H1 (cell line): ENCODE data around the gene VPS13C. TPM values are rescaled to one million over a fixed set of nuclear protein-coding genes. Genes with fewer than 3 reads are reported as not detected.

Source experiments
- CTCF ChIA-PET: fragments of 300-600 bp; sonication (Branson Sonifier 250); formaldehyde crosslinking; loops from one replicate; lab custom pipeline; 2021; ENCODE audit not compliant: partially characterized antibody; lab: Charles Lee
- POLR2A ChIA-PET: fragments of 300-600 bp; sonication (Branson Sonifier 250); formaldehyde crosslinking; loops from one replicate; lab custom pipeline; 2021; ENCODE audit warnings: inconsistent platforms; ENCODE audit not compliant: partially characterized antibody; lab: Charles Lee
- DNase-seq, 2 experiments: peaks; one replicate each; pipeline versions ENCODE4 v3.0.0 to v3.0.0-alpha.2; 2010 to 2022; ENCODE audit warnings: low spot score in 2 of 2, low read depth in 1 of 2, mixed read lengths in 1 of 2
- FAIRE-seq: peaks from 2 replicates; lab custom pipeline; 2011; peaks lifted over from hg19 to GRCh38; lab: Jason Lieb, UNC
- H2AFZ ChIP-seq: 2 replicates; pipeline ENCODE4 v1.8.1; 2012; ENCODE audit warnings: low read length, inconsistent platforms
- H2AK5ac ChIP-seq: 2 replicates; pipeline ENCODE4 v1.6.1; 2013; ENCODE audit warnings: low read depth, low read length
- H2BK120ac ChIP-seq: replicated peaks from 2 replicates; pipeline ENCODE3; 2013; ENCODE audit warnings: low read depth, low read length, inconsistent platforms
- H2BK12ac ChIP-seq: 2 replicates; pipeline ENCODE4 v1.6.1; 2013; ENCODE audit warnings: low read depth, low read length
- H2BK15ac ChIP-seq: 2 replicates; pipeline ENCODE4 v1.6.1; 2013; ENCODE audit warnings: low read length
- H2BK20ac ChIP-seq: 2 replicates; pipeline ENCODE4 v1.6.1; 2013; ENCODE audit warnings: low read length
- H2BK5ac ChIP-seq: 2 replicates; pipeline ENCODE4 v1.6.1; 2013; ENCODE audit warnings: low read depth, low read length
- H3K14ac ChIP-seq: 2 replicates; pipeline ENCODE4 v1.6.1; 2013; ENCODE audit warnings: inconsistent platforms; ENCODE audit not compliant: insufficient read length
- H3K18ac ChIP-seq: 2 replicates; pipeline ENCODE4 v1.6.1; 2013; ENCODE audit warnings: low read length; ENCODE audit errors: extremely low read depth
- H3K23ac ChIP-seq: 2 replicates; pipeline ENCODE4 v1.6.1; 2013; ENCODE audit warnings: inconsistent platforms; ENCODE audit not compliant: insufficient read length
- H3K23me2 ChIP-seq: 2 replicates; pipeline ENCODE4 v1.6.1; 2013; ENCODE audit warnings: low read depth, low read length
- H3K27ac ChIP-seq: 2 replicates; pipeline ENCODE4 v1.6.1; 2011; ENCODE audit warnings: low read depth, low read length, inconsistent platforms
- H3K27me3 ChIP-seq, 4 experiments: replicated peaks in 1 of 4; 1 replicate in 1 of 4; 2 replicates in 3 of 4; pipeline versions ENCODE4 v1.6.1 to v1.8.1; 2011 to 2013; ENCODE audit warnings: low read length in 3 of 4, mild to moderate bottlenecking in 3 of 4, inconsistent platforms in 2 of 4, mixed read lengths in 2 of 4, moderate library complexity in 1 of 4; ENCODE audit not compliant: control insufficient read depth in 3 of 4, insufficient read depth in 3 of 4; ENCODE audit errors: extremely low read depth in 1 of 4
- H3K36me3 ChIP-seq, 4 experiments: 2 replicates each; pipeline versions ENCODE4 v1.6.1 to v1.8.1; 2011 to 2013; ENCODE audit warnings: mild to moderate bottlenecking in 4 of 4, low read length in 3 of 4, moderate library complexity in 2 of 4, control low read depth in 1 of 4, inconsistent platforms in 1 of 4; ENCODE audit not compliant: insufficient read depth in 4 of 4, control insufficient read depth in 2 of 4
- H3K4ac ChIP-seq: replicated peaks from 2 replicates; pipeline ENCODE3; 2013; ENCODE audit warnings: low read length, low read depth, mixed read lengths, inconsistent platforms; ENCODE audit not compliant: insufficient read length
- H3K4me1 ChIP-seq, 4 experiments: replicated peaks in 1 of 4; 1 replicate in 1 of 4; 2 replicates in 3 of 4; pipeline versions ENCODE4 v1.6.1 to v1.8.1; 2011 to 2013; ENCODE audit warnings: low read length in 3 of 4, inconsistent platforms in 2 of 4, mixed read lengths in 1 of 4; ENCODE audit not compliant: insufficient read depth in 4 of 4, control insufficient read depth in 3 of 4
- H3K4me2 ChIP-seq, 2 experiments: 2 replicates each; pipeline versions ENCODE4 v1.6.1 to v1.8.1; 2011 to 2013; ENCODE audit warnings: low read depth in 2 of 2, low read length in 2 of 2, control low read depth in 1 of 2, inconsistent platforms in 1 of 2, mild to moderate bottlenecking in 1 of 2; ENCODE audit not compliant: insufficient read depth in 1 of 2
- H3K4me3 ChIP-seq, 4 experiments: fragments of 200-600, 300-600 bp in 1 of 4; sonication (generic), shearing (Covaris generic), sonication (Bioruptor Twin) in 1 of 4; 2 replicates each; pipeline versions ENCODE4 v1.5.1 to v1.8.1; 2011 to 2016; ENCODE audit warnings: low read length in 4 of 4, low read depth in 3 of 4, control low read depth in 2 of 4, inconsistent platforms in 2 of 4, mild to moderate bottlenecking in 2 of 4, mixed read lengths in 1 of 4, moderate library complexity in 1 of 4; ENCODE audit not compliant: insufficient read depth in 2 of 4; ENCODE audit errors: extremely low read depth in 1 of 4
- H3K56ac ChIP-seq: replicated peaks from 2 replicates; pipeline ENCODE3; 2013; ENCODE audit warnings: low read depth, mild to moderate bottlenecking, mixed read lengths, low read length, inconsistent platforms; ENCODE audit not compliant: insufficient read length
- H3K79me1 ChIP-seq: 2 replicates; pipeline ENCODE4 v1.6.1; 2013; ENCODE audit warnings: low read depth, low read length, control low read depth
- H3K79me2 ChIP-seq, 2 experiments: 2 replicates each; pipeline versions ENCODE4 v1.6.1 to v1.8.1; 2012 to 2013; ENCODE audit warnings: low read length in 2 of 2, mild to moderate bottlenecking in 2 of 2, inconsistent platforms in 1 of 2; ENCODE audit not compliant: insufficient read depth in 2 of 2, control insufficient read depth in 1 of 2
- H3K9ac ChIP-seq, 4 experiments: replicated peaks in 1 of 4; 1 replicate in 1 of 4; 2 replicates in 3 of 4; pipeline versions ENCODE4 v1.6.1 to v1.8.1; 2011 to 2013; ENCODE audit warnings: low read depth in 3 of 4, low read length in 3 of 4, control low read depth in 2 of 4, mild to moderate bottlenecking in 2 of 4, moderate library complexity in 2 of 4, inconsistent platforms in 1 of 4; ENCODE audit errors: extremely low read depth in 1 of 4
- H3K9me3 ChIP-seq, 2 experiments: 2 replicates each; pipeline versions ENCODE4 v1.6.1 to v1.8.1; 2012 to 2013; ENCODE audit warnings: mild to moderate bottlenecking in 2 of 2, moderate library complexity in 2 of 2, control low read depth in 1 of 2, inconsistent platforms in 1 of 2, low read depth in 1 of 2, low read length in 1 of 2, mixed read lengths in 1 of 2; ENCODE audit not compliant: insufficient read depth in 2 of 2
- H4K20me1 ChIP-seq, 2 experiments: replicated peaks in 1 of 2; 2 replicates each; pipeline versions ENCODE3 to v1.8.1; 2011 to 2013; ENCODE audit warnings: inconsistent platforms in 2 of 2, low read length in 2 of 2, mild to moderate bottlenecking in 1 of 2; ENCODE audit not compliant: insufficient read depth in 2 of 2, control insufficient read depth in 1 of 2
- H4K5ac ChIP-seq: 2 replicates; pipeline ENCODE4 v1.6.1; 2013; ENCODE audit warnings: low read length, low read depth, mixed read lengths, inconsistent platforms; ENCODE audit not compliant: insufficient read length
- H4K8ac ChIP-seq: 2 replicates; pipeline ENCODE4 v1.8.0; 2013; ENCODE audit warnings: mild to moderate bottlenecking, moderate library complexity, low read length, inconsistent platforms; ENCODE audit not compliant: insufficient read depth; ENCODE audit errors: extremely low read depth
- H4K91ac ChIP-seq: replicated peaks from 2 replicates; pipeline ENCODE3; 2013; ENCODE audit warnings: low read length, mixed read lengths, inconsistent platforms; ENCODE audit not compliant: insufficient read length
- BACH1 ChIP-seq: IDR thresholded peaks from 2 replicates; pipeline ENCODE4 v1.6.1; 2012; ENCODE audit warnings: low read length, improper control_type of control experiment
- CBX5 ChIP-seq: fragments of 300-800, 300-1000 bp; sonication (generic); IDR thresholded peaks from 2 replicates; pipeline ENCODE4 v1.7.1; 2016; ENCODE audit warnings: antibody characterized with exemption, low read length, low read depth
- FOSL1 ChIP-seq: IDR thresholded peaks from 2 replicates; pipeline ENCODE4 v1.6.1; 2011; ENCODE audit warnings: mild to moderate bottlenecking, low read depth, low read length, moderate library complexity; ENCODE audit not compliant: insufficient read depth
- GTF2F1 ChIP-seq: IDR thresholded peaks from 2 replicates; pipeline ENCODE4 v1.6.1; 2012; ENCODE audit warnings: low read depth, low read length, improper control_type of control experiment, borderline replicate concordance
- KDM4A ChIP-seq: IDR thresholded peaks from one replicate; pipeline ENCODE4 v1.7.1; 2012; ENCODE audit warnings: low read depth, mild to moderate bottlenecking, moderate library complexity, low read length, inconsistent platforms; ENCODE audit not compliant: severe bottlenecking
- MAX ChIP-seq: IDR thresholded peaks from 2 replicates; pipeline ENCODE4 v1.6.1; 2012; ENCODE audit warnings: inconsistent platforms
- NRF1 ChIP-seq: IDR thresholded peaks from 2 replicates; pipeline ENCODE4 v1.6.1; 2011; ENCODE audit warnings: mild to moderate bottlenecking, low read depth, low read length, improper control_type of control experiment
- POU5F1 ChIP-seq: IDR thresholded peaks from 2 replicates; pipeline ENCODE4 v1.6.1; 2011; ENCODE audit warnings: low read depth, mild to moderate bottlenecking, low read length, moderate library complexity
- SAP30 ChIP-seq: fragments of 300-600 bp; sonication (generic); IDR thresholded peaks from 2 replicates; pipeline ENCODE4 v1.7.1; 2012; ENCODE audit warnings: low read length, moderate library complexity, mild to moderate bottlenecking, inconsistent platforms; ENCODE audit not compliant: insufficient read depth, insufficient replicate concordance
- TBP ChIP-seq: IDR thresholded peaks from 2 replicates; pipeline ENCODE4 v1.6.1; 2011; ENCODE audit warnings: low read depth, low read length, improper control_type of control experiment
- YY1 ChIP-seq: IDR thresholded peaks from 2 replicates; pipeline ENCODE4 v1.6.1; 2011; ENCODE audit warnings: low read depth, mild to moderate bottlenecking, low read length
- WGBS, 2 experiments: shearing (Covaris generic) in 1 of 2; methylation state at CpG; one replicate each; pipeline versions ENCODE4 v1.1.6 to v1.1.7; 2013 to 2015; ENCODE audit warnings: low lambda C conversion rate in 2 of 2, mixed read lengths in 2 of 2, inconsistent platforms in 1 of 2, low coverage in 1 of 2, missing lambda C conversion rate in 1 of 2; ENCODE audit not compliant: insufficient replicate concordance in 2 of 2, insufficient coverage in 1 of 2, insufficient read length in 1 of 2; ENCODE audit errors: extremely low coverage in 1 of 2, missing lambda C conversion rate in 1 of 2; 5-methylcytosine and 5-hydroxymethylcytosine counted together
- polyA plus RNA-seq, 7 experiments: library from polyadenylated mRNA; depleted of rRNA in 3 of 7; stranded (reverse) in 5 of 7; unstranded in 2 of 7; fragments of >200 nt in 5 of 7; fragments of 200-250 nt in 2 of 7; gene quantifications; 1 replicate in 5 of 7; 2 replicates in 1 of 7; 4 replicates in 1 of 7; pipeline versions ENCODE4 v1.2.1 to v1.2.3, GENCODE V29; 2011 to 2013; ENCODE audit warnings: missing spikeins in 2 of 7, mixed read lengths in 2 of 7
- total RNA-seq: library from RNA; stranded (reverse); fragmentation: NEBNext Ultra II Directional; extraction: Animal tissue kit (Norgen Biotek cat#: 25700); gene quantifications from 2 replicates; pipeline ENCODE4 v1.2.1, GENCODE V29; 2021
- TF ChIP-seq, protein P1 (sequence below), 3 experiments: IDR thresholded peaks; 1 replicate in 2 of 3; 2 replicates in 1 of 3; pipeline versions ENCODE4 v1.5.1 to v1.6.1; 2011; ENCODE audit warnings: low read length in 3 of 3, mild to moderate bottlenecking in 3 of 3, inconsistent platforms in 2 of 3, low read depth in 1 of 3, moderate library complexity in 1 of 3; ENCODE audit not compliant: insufficient read depth in 1 of 3; ENCODE audit errors: control extremely low read depth in 1 of 3

VPS13C gene
- total and polyA plus RNA-seq, 2 of the 8 experiments (the other 6 are each of a cell fraction or from before 2014, with no cell fraction given): 4.8 to 18.8 TPM

- Histone ChIP-seq H2BK20ac (no peak overlapping the region), H2BK120ac (no peak overlapping the region), H2BK5ac (no peak overlapping the region), H3K27me3 (no peaks in the 10 kb centered on the region), H3K79me2 (no peaks in the 10 kb centered on the region), H3K4me2 (no peak overlapping the region), H4K8ac (no peak overlapping the region), H2AFZ (no peak overlapping the region), H3K36me3 (no peaks in the 10 kb centered on the region), H3K56ac (no peak overlapping the region), H4K91ac (no peak overlapping the region), H3K4me3 (no peak overlapping the region), H3K4ac (no peak overlapping the region), H3K9ac (no peak overlapping the region), H3K4me1 (no peaks in the 10 kb centered on the region), H3K18ac (no peak overlapping the region), H3K23me2 (no peaks in the 10 kb centered on the region), H2BK15ac (no peak overlapping the region), H3K14ac (no peak overlapping the region), H3K79me1 (no peaks in the 10 kb centered on the region), H4K5ac (no peak overlapping the region), H2BK12ac (no peak overlapping the region), H3K9me3 (no peaks in the 10 kb centered on the region), H4K20me1 (no peaks in the 10 kb centered on the region), H3K23ac (no peak overlapping the region), H3K27ac (no peak overlapping the region), H2AK5ac (no peak overlapping the region)
- no peak for FAIRE-seq
- ChIA-PET CTCF (interaction anchor here (0.9 to 1.2 kb wide), 3 partner anchors 16 to 69 kb away, joined by 3 to 4 read pairs (median 3); partner anchors contain the start of gene C2CD4A), POLR2A (no interaction called here)
- DNase-seq: no peak
- WGBS, 2 experiments: 79% methylated on average over 1 of the region's 1 CpG; no CpG with 5 or more reads in 1 of the 2 experiments
- TF ChIP-seq FOSL1 (no peak), NRF1 (no peak), SAP30 (no peak), YY1 (no peak), GTF2F1 (no peak), BACH1 (no peak), KDM4A (no peak), TBP (no peak), MAX (no peak), CBX5 (no peak), POU5F1 (no peak)
- TF ChIP-seq, protein P1, sequence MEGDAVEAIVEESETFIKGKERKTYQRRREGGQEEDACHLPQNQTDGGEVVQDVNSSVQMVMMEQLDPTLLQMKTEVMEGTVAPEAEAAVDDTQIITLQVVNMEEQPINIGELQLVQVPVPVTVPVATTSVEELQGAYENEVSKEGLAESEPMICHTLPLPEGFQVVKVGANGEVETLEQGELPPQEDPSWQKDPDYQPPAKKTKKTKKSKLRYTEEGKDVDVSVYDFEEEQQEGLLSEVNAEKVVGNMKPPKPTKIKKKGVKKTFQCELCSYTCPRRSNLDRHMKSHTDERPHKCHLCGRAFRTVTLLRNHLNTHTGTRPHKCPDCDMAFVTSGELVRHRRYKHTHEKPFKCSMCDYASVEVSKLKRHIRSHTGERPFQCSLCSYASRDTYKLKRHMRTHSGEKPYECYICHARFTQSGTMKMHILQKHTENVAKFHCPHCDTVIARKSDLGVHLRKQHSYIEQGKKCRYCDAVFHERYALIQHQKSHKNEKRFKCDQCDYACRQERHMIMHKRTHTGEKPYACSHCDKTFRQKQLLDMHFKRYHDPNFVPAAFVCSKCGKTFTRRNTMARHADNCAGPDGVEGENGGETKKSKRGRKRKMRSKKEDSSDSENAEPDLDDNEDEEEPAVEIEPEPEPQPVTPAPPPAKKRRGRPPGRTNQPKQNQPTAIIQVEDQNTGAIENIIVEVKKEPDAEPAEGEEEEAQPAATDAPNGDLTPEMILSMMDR (IDR thresholded peaks at IDR 0.05; ENCODE audit: control extremely low read depth in 1 of 3, insufficient read depth in 1 of 3, low read depth in 1 of 3, low read length in 3 of 3): no peak
Observed at GRCh38 chr15:61997786-61998185, 62.5 kb downstream of the VPS13C start.
